Glomerular visceral epithelial cell (primary cell): ENCODE results near the gene LIAS.
"Not testable (repeated sequence)": the region's sequence is repeated elsewhere in the genome, so short reads cannot be mapped to it uniquely, and the experiment has no call there.

ENCODE experiments used
- DNase-seq: peaks from one replicate; pipeline ENCODE4 v3.0.0-alpha.2; 2016; ENCODE audit errors: extremely low spot score

LIAS gene

GRCh38 chr4:39458505-39459300 is at the start of gene LIAS, which contains the start of gene RPL9:
TSS of gene LIAS (plus strand) at chr4:39459056. CDS start at chr4:39459118, 62 bp downstream.
TSS of gene RPL9 (minus strand) at chr4:39458922. CDS start at chr4:39458439, 483 bp downstream.
- peak; percentile 99 for DNase-seq

GRCh38 chr4:39410415-39410814 is 48.4 kb upstream of the LIAS start:
- no peak for DNase-seq

- not testable (repeated sequence) for DNase-seq
These were observed 47.3 kb upstream of the LIAS start for GRCh38 chr4:39411561-39411960.

- DNase-seq, result no peak
These were observed 43.1 kb upstream of the LIAS start for GRCh38 chr4:39415678-39416283.

GRCh38 chr4:39422247-39422646 is 36.6 kb upstream of the LIAS start:
- no peak for DNase-seq

- not testable (repeated sequence) for DNase-seq
These were observed 33.6 kb upstream of the LIAS start for GRCh38 chr4:39425297-39425696.

GRCh38 chr4:39426728-39427127 is 32.1 kb upstream of the LIAS start:
- no peak for DNase-seq

GRCh38 chr4:39427520-39428114 is 31.2 kb upstream of the LIAS start:
- no peak for DNase-seq

GRCh38 chr4:39429476-39430334 is 29.2 kb upstream of the LIAS start:
- no peak for DNase-seq

- DNase-seq, result no peak
These were observed 24.9 kb upstream of the LIAS start for GRCh38 chr4:39433878-39434492.

GRCh38 chr4:39435659-39436563 is 22.9 kb upstream of the LIAS start:
- DNase-seq, result no peak

- DNase-seq, result no peak
These were observed 17.3 kb upstream of the LIAS start for GRCh38 chr4:39441593-39441992.

- DNase-seq, result no peak
These were observed 15.9 kb upstream of the LIAS start for GRCh38 chr4:39442998-39443397.

GRCh38 chr4:39446483-39446841 is 12.4 kb upstream of the LIAS start:
- DNase-seq, result no peak

GRCh38 chr4:39446842-39447573 is 11.8 kb upstream of the LIAS start:
- DNase-seq, result no peak

- DNase-seq, result peak; percentile 50
These were observed 8.2 kb upstream of the LIAS start for GRCh38 chr4:39450618-39451017.

GRCh38 chr4:39451423-39452023 is 7.3 kb upstream of the LIAS start:
- no peak for DNase-seq

GRCh38 chr4:39452153-39452859 is 6.5 kb upstream of the LIAS start:
- no peak for DNase-seq
